HCT116 (cell line): Measurements from ENCODE around the gene GIT1.

ENCODE experiments used
- CTCF ChIP-seq, 3 experiments: fragments of 200-600 bp in 1 of 3; sonication (generic) in 1 of 3; IDR thresholded peaks in 2 of 3; conservative IDR thresholded peaks in 1 of 3; 2 replicates each; pipeline ENCODE4 v1.5.1; 2012 to 2017; ENCODE audit warnings: low read depth in 2 of 3, low read length in 2 of 3, antibody characterized with exemption in 1 of 3, borderline replicate concordance in 1 of 3, control low read depth in 1 of 3, mild to moderate bottlenecking in 1 of 3, mixed read lengths in 1 of 3, mixed run types in 1 of 3, moderate library complexity in 1 of 3; ENCODE audit not compliant: insufficient read depth in 1 of 3
- EZH2phosphoT487 ChIP-seq: fragments of 200-600 bp; IDR thresholded peaks from 2 replicates; pipeline ENCODE4 v1.6.1; 2018; ENCODE audit warnings: antibody characterized with exemption, borderline replicate concordance
- POLR2A ChIP-seq: IDR thresholded peaks from 2 replicates; pipeline ENCODE4 v1.7.0; 2011; ENCODE audit warnings: borderline replicate concordance; ENCODE audit not compliant: insufficient read depth, insufficient read length; ENCODE audit errors: extremely low read depth
- POLR2AphosphoS5 ChIP-seq: IDR thresholded peaks from 2 replicates; pipeline ENCODE4 v1.6.1; 2011; ENCODE audit warnings: mild to moderate bottlenecking, low read depth, low read length, moderate library complexity
- REST ChIP-seq: IDR thresholded peaks from 2 replicates; pipeline ENCODE4 v1.6.1; 2012; ENCODE audit warnings: low read depth
- SP1 ChIP-seq: IDR thresholded peaks from 2 replicates; pipeline ENCODE4 v1.6.1; 2012; ENCODE audit warnings: low read depth
- TCF7L2 ChIP-seq: IDR thresholded peaks from 2 replicates; pipeline ENCODE4 v1.7.0; 2011; ENCODE audit warnings: borderline replicate concordance, inconsistent platforms; ENCODE audit not compliant: insufficient read depth, insufficient read length; ENCODE audit errors: extremely low read depth
- YY1 ChIP-seq: IDR thresholded peaks from 2 replicates; pipeline ENCODE4 v1.6.1; 2011; ENCODE audit warnings: low read length, low read depth, moderate library complexity, mild to moderate bottlenecking; ENCODE audit not compliant: insufficient replicate concordance; ENCODE audit errors: extremely low read depth
- TF ChIP-seq, protein P1 (sequence below): IDR thresholded peaks from 2 replicates; pipeline ENCODE4 v1.6.1; 2012

DNA sequence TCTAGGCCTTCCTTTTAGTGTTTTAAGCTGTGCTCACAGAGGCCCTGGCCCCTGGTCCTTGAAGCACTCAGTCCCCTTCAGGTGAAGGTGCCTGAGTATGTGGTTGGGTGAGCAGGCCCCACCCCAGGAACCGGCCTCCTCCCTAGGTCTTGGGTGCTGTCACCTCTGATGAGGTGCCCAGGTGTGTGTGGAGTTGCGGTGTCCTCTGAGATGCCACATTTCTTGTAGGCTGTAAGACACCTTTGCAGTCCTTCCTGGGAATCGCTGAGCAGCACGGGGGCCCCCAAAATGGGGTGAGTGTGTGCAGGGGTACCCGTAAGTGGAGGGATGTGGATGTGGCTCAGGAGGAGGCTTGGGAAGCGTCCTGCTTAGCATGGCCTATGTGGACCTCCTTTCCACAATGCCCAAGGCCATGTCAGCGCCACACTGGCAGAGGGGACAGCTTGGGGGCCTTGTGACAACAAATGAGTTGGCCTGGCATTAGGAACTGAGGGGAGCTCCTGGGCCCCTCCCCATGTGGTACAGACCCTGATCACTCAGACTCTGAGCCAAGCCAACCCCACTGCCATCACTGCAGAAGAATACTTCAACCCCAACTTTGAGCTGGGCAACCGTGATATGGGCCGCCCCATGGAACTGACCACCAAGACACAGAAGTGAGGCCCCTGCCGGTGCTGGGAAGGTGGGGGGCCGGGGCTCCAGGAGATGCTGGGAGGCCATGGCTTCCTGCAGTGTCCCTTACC, 22.1 kb upstream of the GIT1 start:
- TF ChIP-seq POLR2A (no peak), TCF7L2 (no peak), POLR2AphosphoS5 (no peak), REST (no peak), SP1 (no peak), EZH2phosphoT487 (no peak), CTCF (IDR thresholded peaks at IDR 0.05 in 2 of 3, conservative IDR thresholded peaks at IDR 0.05 in 1 of 3; ENCODE audit: borderline replicate concordance in 1 of 3, insufficient read depth in 1 of 3, low read depth in 2 of 3, low read length in 2 of 3) (no peak), YY1 (no peak)
- TF ChIP-seq, protein P1, sequence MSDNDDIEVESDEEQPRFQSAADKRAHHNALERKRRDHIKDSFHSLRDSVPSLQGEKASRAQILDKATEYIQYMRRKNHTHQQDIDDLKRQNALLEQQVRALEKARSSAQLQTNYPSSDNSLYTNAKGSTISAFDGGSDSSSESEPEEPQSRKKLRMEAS = no peak
